BLaER1 treated with 17β-estradiol and CSF1 and Interleukin-3, amounts not matched to agents 10 nM and 100 nM (cell line): ENCODE data around the gene PRR12.
A peak's percentile ranks its signal among the peaks of the same experiment; 100 is the strongest.

Experiments
- H3K27ac ChIP-seq, 11 experiments: shearing (Covaris generic); formaldehyde crosslinking; 2 replicates each; pipeline ENCODE4 v1.8.1; 2022
- H3K27me3 ChIP-seq, 11 experiments: shearing (Covaris generic); formaldehyde crosslinking; 2 replicates each; pipeline ENCODE4 v1.8.1; 2022
- H3K36me3 ChIP-seq, 11 experiments: shearing (Covaris generic); formaldehyde crosslinking; 2 replicates each; pipeline ENCODE4 v1.8.1; 2022
- H3K4me1 ChIP-seq, 10 experiments: shearing (Covaris generic); formaldehyde crosslinking; 2 replicates each; pipeline ENCODE4 v1.8.1; 2022
- H3K4me2 ChIP-seq, 11 experiments: shearing (Covaris generic); formaldehyde crosslinking; 2 replicates each; pipeline ENCODE4 v1.8.1; 2022
- H3K4me3 ChIP-seq, 10 experiments: shearing (Covaris generic); formaldehyde crosslinking; 2 replicates each; pipeline ENCODE4 v1.8.1; 2022
- H3K9ac ChIP-seq, 11 experiments: shearing (Covaris generic); formaldehyde crosslinking; 2 replicates each; pipeline ENCODE4 v1.8.1; 2022
- H3K9me3 ChIP-seq, 11 experiments: shearing (Covaris generic); formaldehyde crosslinking; replicated peaks in 1 of 11; 2 replicates each; pipeline ENCODE4 v1.8.1; 2022
- H4K20me1 ChIP-seq, 11 experiments: shearing (Covaris generic); formaldehyde crosslinking; 2 replicates each; pipeline ENCODE4 v1.8.1; 2022
- Cebpa-rat ChIP-seq, 11 experiments: shearing (Covaris generic); IDR thresholded peaks; 2 replicates each; pipeline ENCODE4 v1.8.1; 2022

PRR12 gene

DNA sequence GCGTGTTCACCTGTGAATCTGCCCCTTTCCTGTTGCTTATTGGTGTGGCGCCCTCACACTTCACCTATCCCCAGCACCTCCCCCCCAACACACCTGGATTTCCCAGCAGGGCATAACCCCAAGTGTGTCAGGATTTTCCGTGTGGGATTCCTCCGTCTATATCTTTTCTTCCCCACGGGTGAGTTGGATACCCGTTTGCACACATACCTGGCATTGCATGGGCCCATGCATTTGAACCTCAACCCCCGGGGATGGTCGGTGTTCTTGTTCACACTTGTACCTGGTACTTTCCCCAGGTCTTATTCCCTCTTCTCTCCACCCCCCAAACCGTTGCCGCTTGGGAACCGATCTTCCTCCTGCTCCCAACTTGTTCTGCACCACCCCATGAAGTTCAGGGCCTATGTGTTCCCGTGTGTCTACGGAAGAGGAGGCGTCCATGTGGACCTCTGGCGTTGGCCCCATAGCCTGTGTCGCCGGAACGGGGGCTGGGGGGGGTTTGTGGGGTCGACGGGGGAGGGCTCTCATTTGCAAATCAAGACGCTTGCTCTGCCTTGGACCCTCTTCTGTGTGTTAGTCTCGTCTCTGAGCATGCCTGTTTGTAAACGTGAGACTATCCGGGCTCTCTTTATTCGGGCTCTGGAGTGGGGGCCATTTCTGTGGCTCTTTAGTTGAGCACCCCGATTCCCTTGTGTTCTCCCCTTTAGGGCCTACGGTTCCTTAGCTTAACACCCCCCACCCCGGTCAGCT is 1.7 kb downstream of the PRR12 start:
- Histone ChIP-seq H3K9me3 (no peaks in the 10 kb centered on the region), H3K36me3 (peaks cover 31 to 40% (median 36%) of the 10 kb centered on the region in 11 experiments), H3K4me3 (peak overlapping the region; percentile 80 to 95 (median 90)), H3K9ac (peak overlapping the region; percentile 77 to 98 (median 91)), H4K20me1 (peaks cover 19 to 58% (median 44%) of the 10 kb centered on the region in 11 experiments; a peak in 21 of 22 replicates), H3K27ac (peak overlapping the region in 9 of 11 experiments; percentile 73 to 100 (median 97); a peak in 19 of 22 replicates), H3K4me1 (peaks cover 8 to 29% (median 12%) of the 10 kb centered on the region in 10 experiments; a peak in 19 of 20 replicates), H3K4me2 (peak overlapping the region; percentile 92 to 100 (median 98)), H3K27me3 (no peaks in the 10 kb centered on the region)
- TF ChIP-seq Cebpa-rat (IDR thresholded peaks at IDR 0.05) = no peak

DNA sequence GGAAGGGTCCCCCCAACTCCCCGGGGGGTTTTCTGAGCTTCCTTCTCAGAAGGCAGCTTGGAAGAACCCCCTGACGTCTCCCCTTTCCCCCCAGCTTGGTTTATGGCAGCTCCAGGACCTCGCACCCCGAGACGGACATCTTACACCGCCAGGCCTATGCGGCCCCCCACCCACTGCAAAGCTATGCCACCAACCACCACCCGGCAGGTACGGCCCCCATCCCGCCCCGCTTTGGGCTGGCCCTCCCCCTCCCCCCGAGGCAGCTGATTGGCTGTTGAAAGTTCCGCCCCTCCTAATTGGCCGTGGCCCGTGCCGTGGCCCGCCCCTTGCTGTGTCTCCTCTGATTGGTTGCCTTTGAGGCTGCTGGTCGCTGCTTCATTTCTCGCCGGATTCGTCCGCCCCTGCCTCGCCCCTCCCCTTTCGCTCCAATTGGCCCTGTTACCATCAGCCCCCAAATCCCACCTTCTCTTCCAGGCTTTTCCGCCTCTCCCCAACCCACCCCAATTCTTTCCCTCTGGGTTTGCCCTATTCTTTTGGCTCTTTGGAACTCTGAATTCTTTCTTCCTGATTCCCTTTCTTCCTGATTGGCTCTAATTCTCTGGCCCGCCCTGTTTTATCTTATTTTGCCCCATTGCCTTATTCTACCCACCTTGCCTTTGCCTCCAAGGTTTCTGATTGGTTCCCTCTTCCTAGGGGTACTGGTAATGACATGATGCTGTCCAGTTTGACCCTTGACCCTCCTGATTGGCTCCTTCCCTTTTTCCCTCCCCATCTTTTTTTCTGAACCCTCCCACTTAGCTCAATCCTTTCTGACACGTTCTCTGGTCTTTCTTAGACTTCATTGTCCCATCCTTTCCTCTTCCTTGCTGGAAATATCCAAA is 2.5 kb downstream of the PRR12 start:
- Histone ChIP-seq H3K27ac (peak overlapping the region in 9 of 11 experiments; percentile 50 to 100 (median 63); a peak in 19 of 22 replicates), H4K20me1 (peaks cover 22 to 66% (median 52%) of the 10 kb centered on the region in 11 experiments; a peak in 21 of 22 replicates), H3K4me3 (peak overlapping the region; percentile 80 to 95 (median 90))

DNA sequence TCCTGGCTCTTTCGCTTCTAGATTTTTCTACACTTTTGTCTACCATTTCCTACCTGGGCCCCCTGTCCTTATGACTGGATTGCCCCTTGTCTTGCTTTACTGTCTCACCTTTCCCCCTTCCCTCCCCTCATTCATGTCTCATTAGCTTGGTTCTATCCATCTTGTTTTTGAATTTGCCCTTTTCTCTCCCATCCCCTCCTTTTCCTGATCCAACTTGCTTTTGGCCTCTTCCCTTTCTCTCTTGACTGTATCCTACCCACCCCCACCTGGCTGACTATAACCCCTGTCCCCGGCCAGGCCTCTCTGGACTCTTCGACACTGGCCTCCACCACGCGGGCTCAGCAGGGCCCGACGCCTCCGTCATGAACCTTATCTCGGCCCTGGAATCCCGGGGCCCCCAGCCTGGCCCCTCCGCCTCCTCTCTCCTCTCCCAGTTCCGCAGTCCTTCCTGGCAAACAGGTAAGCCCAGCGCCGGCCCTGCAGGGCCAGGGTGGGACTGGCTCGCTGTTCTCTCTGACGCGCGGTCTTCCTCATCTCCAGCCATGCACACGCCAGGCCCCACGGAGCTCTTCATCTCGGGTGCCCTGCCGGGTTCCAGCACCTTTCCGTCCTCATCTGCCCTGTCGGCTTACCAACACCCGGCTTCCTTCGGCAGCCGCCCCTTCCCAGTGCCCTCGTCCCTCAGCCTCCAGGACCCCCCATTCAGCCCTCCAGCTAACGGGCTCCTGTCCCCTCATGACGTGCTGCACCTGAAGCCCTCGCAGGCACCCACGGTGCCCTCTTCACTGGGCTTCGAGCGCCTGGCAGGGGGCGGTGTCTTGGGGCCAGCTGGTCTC is 3.4 kb downstream of the PRR12 start:
- H3K4me1 ChIP-seq = peaks cover 8 to 29% (median 12%) of the 10 kb centered on the region in 10 experiments; a peak in 19 of 20 replicates
- H3K9ac ChIP-seq = peak overlapping the region in 3 of 11 experiments; percentile 23 to 44 (median 35); a peak in 2 of 22 replicates

More for the DNA sequence above, 2.5 kb downstream of the PRR12 start:
- TF ChIP-seq Cebpa-rat (IDR thresholded peaks at IDR 0.05) = no peak
- peak overlapping the region; percentile 92 to 100 (median 98) for H3K4me2 ChIP-seq
- no peaks in the 10 kb centered on the region for H3K27me3 ChIP-seq
- H3K4me1 ChIP-seq = peaks cover 8 to 29% (median 12%) of the 10 kb centered on the region in 10 experiments; a peak in 19 of 20 replicates
- H3K36me3 ChIP-seq = peaks cover 39 to 48% (median 44%) of the 10 kb centered on the region in 11 experiments
- H3K9ac ChIP-seq = peak overlapping the region; percentile 44 to 98 (median 91); a peak in 19 of 22 replicates
- H3K9me3 ChIP-seq = no peaks in the 10 kb centered on the region

DNA sequence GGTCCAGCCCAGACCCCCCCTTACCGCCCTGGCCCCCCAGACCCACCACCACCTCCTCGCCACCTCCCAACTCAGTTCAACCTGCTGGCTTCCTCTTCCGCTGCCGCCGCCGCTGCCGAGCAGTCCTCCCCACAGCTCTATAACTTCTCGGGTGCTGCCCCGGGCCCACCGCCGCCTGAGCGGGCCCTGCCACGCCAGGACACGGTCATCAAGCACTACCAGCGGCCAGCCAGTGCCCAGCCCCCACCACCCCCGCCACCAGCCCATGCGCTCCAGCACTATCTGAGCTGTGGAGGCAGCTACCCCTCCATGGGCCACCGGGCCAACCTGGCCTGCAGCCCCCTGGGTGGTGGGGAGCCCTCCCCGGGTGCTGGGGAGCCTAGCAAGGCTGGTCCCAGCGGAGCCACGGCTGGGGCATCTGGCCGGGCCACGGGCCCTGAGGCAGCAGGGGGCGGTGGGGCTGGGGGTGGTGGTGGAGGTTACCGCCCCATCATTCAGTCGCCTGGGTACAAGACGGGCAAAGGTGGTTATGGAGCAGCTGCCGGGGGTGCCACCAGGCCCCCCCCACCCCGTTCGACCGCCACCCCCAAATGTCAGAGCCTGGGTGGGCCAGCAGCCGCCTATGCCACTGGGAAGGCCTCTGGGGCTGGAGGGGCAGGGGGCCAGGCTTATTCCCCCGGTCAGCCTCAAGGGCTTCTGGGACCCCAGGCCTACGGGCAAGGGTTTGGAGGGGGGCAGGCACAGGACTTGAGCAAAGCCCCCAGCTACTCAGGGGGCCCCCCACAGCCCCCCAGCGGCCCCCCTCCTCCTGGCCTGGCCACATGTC is 4.2 kb downstream of the PRR12 start:
- H3K27me3 ChIP-seq = no peaks in the 10 kb centered on the region
- H3K36me3 ChIP-seq = peaks cover 56 to 65% (median 61%) of the 10 kb centered on the region in 11 experiments
- H3K4me2 ChIP-seq = no peak overlapping the region
- no peaks in the 10 kb centered on the region for H3K9me3 ChIP-seq
- no peak overlapping the region; a peak in 1 of 22 replicates for H3K9ac ChIP-seq
- TF ChIP-seq Cebpa-rat (IDR thresholded peaks at IDR 0.05) = no peak
- no peak overlapping the region for H3K4me3 ChIP-seq
- H3K4me1 ChIP-seq = peaks cover 7 to 25% (median 11%) of the 10 kb centered on the region in 10 experiments; a peak in 19 of 20 replicates
- no peak overlapping the region for H3K27ac ChIP-seq
- peaks cover 34 to 83% (median 70%) of the 10 kb centered on the region in 11 experiments; a peak in 21 of 22 replicates for H4K20me1 ChIP-seq

More for the DNA sequence above, 3.4 kb downstream of the PRR12 start:
- H3K9me3 ChIP-seq = no peaks in the 10 kb centered on the region
- H3K27me3 ChIP-seq = no peaks in the 10 kb centered on the region
- peak overlapping the region in 4 of 10 experiments; percentile 87 to 94 (median 92); a peak in 3 of 20 replicates for H3K4me3 ChIP-seq
- H3K4me2 ChIP-seq = peak overlapping the region; percentile 92 to 100 (median 98)
- peaks cover 31 to 75% (median 62%) of the 10 kb centered on the region in 11 experiments; a peak in 21 of 22 replicates for H4K20me1 ChIP-seq
- H3K27ac ChIP-seq = peak overlapping the region in 2 of 11 experiments; percentile 41 to 66; a peak in 4 of 22 replicates
- H3K36me3 ChIP-seq = peaks cover 48 to 57% (median 53%) of the 10 kb centered on the region in 11 experiments
- TF ChIP-seq Cebpa-rat (IDR thresholded peaks at IDR 0.05) = no peak

DNA sequence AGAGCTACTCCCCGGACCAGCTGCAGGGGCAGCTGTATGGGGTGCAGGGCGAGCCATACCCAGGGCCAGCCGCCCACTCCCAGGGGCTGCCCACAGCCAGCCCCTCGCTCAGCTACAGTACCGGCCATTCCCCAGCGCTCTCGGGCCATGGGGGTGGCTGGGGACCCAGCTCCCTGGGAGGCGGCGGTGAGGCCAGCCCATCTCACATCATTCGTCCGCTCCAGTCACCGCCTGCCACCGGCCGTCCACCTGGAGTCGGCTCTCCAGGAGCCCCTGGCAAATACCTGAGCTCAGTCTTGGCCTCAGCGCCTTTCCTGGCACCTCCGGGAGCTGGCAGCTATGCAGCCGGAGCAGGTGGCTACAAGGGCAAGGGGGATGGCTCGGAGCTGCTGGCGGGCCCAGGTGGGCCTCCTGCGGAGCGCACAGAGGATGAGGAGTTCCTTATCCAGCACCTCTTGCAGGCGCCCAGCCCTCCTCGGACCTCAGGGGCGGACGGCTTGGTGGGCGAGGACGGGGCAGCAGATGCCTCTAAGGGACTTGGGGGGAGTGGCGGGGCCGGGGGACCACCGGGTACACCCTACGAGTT is 4.9 kb downstream of the PRR12 start:
- no peak for TF ChIP-seq Cebpa-rat (IDR thresholded peaks at IDR 0.05)
- no peak overlapping the region for H3K4me2 ChIP-seq
- H4K20me1 ChIP-seq = peaks cover 34 to 90% (median 74%) of the 10 kb centered on the region in 11 experiments; a peak in 21 of 22 replicates
- H3K27ac ChIP-seq = no peak overlapping the region
- no peak overlapping the region for H3K9ac ChIP-seq
- H3K4me3 ChIP-seq = no peak overlapping the region
- H3K9me3 ChIP-seq = no peaks in the 10 kb centered on the region
- peaks cover 7 to 22% (median 11%) of the 10 kb centered on the region in 10 experiments; a peak in 19 of 20 replicates for H3K4me1 ChIP-seq
- H3K27me3 ChIP-seq = no peaks in the 10 kb centered on the region
- H3K36me3 ChIP-seq = peaks cover 63 to 72% (median 69%) of the 10 kb centered on the region in 11 experiments

DNA sequence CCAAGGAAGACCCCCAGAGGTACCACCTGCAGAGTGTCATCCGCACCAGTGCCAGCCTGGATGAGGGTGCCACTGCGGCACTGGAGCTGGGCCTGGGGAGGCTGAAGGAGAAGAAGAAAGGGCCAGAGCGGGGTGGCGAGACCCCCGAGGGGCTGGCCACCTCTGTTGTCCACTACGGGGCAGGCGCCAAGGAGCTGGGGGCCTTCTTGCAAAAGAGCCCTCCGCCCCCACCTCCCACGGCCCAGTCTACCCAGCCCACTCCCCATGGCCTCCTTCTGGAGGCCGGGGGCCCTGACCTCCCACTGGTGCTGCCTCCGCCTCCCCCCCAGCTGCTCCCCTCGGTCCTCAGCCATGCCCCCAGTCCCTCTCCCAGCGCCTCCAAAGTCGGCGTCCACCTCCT is 5.4 kb downstream of the PRR12 start:
- Histone ChIP-seq H3K27me3 (no peaks in the 10 kb centered on the region), H3K4me2 (no peak overlapping the region), H4K20me1 (peaks cover 34 to 95% (median 75%) of the 10 kb centered on the region in 11 experiments; a peak in 21 of 22 replicates), H3K9me3 (no peaks in the 10 kb centered on the region), H3K4me1 (peaks cover 7 to 22% (median 11%) of the 10 kb centered on the region in 10 experiments; a peak in 19 of 20 replicates), H3K27ac (no peak overlapping the region), H3K36me3 (peaks cover 68 to 77% (median 73%) of the 10 kb centered on the region in 11 experiments), H3K4me3 (no peak overlapping the region), H3K9ac (no peak overlapping the region)
- TF ChIP-seq Cebpa-rat (IDR thresholded peaks at IDR 0.05) = no peak
